CD14-positive monocyte (primary cell): Measurements from ENCODE around the gene TTLL11. TPM values are rescaled to one million over a fixed set of nuclear protein-coding genes. Genes with fewer than 3 reads are reported as not detected.

Experiments
- DNase-seq, 3 donors: peaks; one replicate each; pipeline ENCODE4 v3.0.0-alpha.2; 2011 to 2022
- H2AFZ ChIP-seq: 2 replicates; pipeline ENCODE4 v1.6.0; 2012; ENCODE audit warnings: mild to moderate bottlenecking, low read depth, low read length, inconsistent platforms; ENCODE audit not compliant: insufficient read depth, poor library complexity, severe bottlenecking
- H3K27ac ChIP-seq, 2 donors: 1 replicate in 1 of 2; 2 replicates in 1 of 2; pipeline ENCODE4 v1.5.1; 2012 to 2013; ENCODE audit warnings: low read length in 2 of 2, control low read depth in 1 of 2, inconsistent platforms in 1 of 2, low read depth in 1 of 2, mild to moderate bottlenecking in 1 of 2
- H3K27me3 ChIP-seq, 2 donors: one replicate each; pipeline versions ENCODE4 v1.6.0 to v1.6.1; 2011 to 2013; ENCODE audit warnings: low read length in 2 of 2; ENCODE audit not compliant: control insufficient read depth in 2 of 2, insufficient read depth in 2 of 2
- H3K36me3 ChIP-seq, 2 donors: replicated peaks in 1 of 2; 1 replicate in 1 of 2; 2 replicates in 1 of 2; pipeline versions ENCODE4 v1.5.1 to v1.6.1; 2012 to 2013; ENCODE audit warnings: low read length in 2 of 2, control low read depth in 1 of 2, inconsistent platforms in 1 of 2, mild to moderate bottlenecking in 1 of 2; ENCODE audit not compliant: insufficient read depth in 2 of 2, control insufficient read depth in 1 of 2
- H3K4me1 ChIP-seq, 2 donors: 1 replicate in 1 of 2; 2 replicates in 1 of 2; pipeline versions ENCODE4 v1.5.1 to v1.6.1; 2012 to 2013; ENCODE audit warnings: low read length in 2 of 2, control low read depth in 1 of 2, inconsistent platforms in 1 of 2, mild to moderate bottlenecking in 1 of 2, moderate library complexity in 1 of 2; ENCODE audit not compliant: insufficient read depth in 2 of 2, control insufficient read depth in 1 of 2
- H3K4me2 ChIP-seq: replicated peaks from 2 replicates; pipeline ENCODE3; 2012; ENCODE audit warnings: low read length, moderate library complexity, mild to moderate bottlenecking; ENCODE audit not compliant: poor library complexity, severe bottlenecking; ENCODE audit errors: extremely low read depth
- H3K4me3 ChIP-seq, 3 experiments: fragments of 200-600 bp in 1 of 3; sonication (generic) in 1 of 3; replicated peaks in 1 of 3; 1 replicate in 2 of 3; 2 replicates in 1 of 3; pipeline ENCODE4 v1.5.1; 2011 to 2013; ENCODE audit warnings: low read length in 3 of 3, mild to moderate bottlenecking in 3 of 3, control low read depth in 2 of 3, low read depth in 2 of 3, inconsistent platforms in 1 of 3, moderate library complexity in 1 of 3
- H3K79me2 ChIP-seq: 2 replicates; pipeline ENCODE4 v1.6.0; 2012; ENCODE audit warnings: mild to moderate bottlenecking, control low read depth, inconsistent platforms, low read length, moderate library complexity; ENCODE audit not compliant: insufficient read depth
- H3K9ac ChIP-seq: 2 replicates; pipeline ENCODE4 v1.6.0; 2017; ENCODE audit warnings: low read length, mild to moderate bottlenecking; ENCODE audit not compliant: insufficient read depth, poor library complexity, severe bottlenecking
- H3K9me3 ChIP-seq, 2 donors: replicated peaks in 1 of 2; 1 replicate in 1 of 2; 2 replicates in 1 of 2; pipeline versions ENCODE4 v1.5.1 to v1.6.1; 2012 to 2013; ENCODE audit warnings: low read length in 2 of 2, control low read depth in 1 of 2; ENCODE audit not compliant: control insufficient read depth in 1 of 2, insufficient read depth in 1 of 2
- H4K20me1 ChIP-seq: 2 replicates; pipeline ENCODE4 v1.6.0; 2012; ENCODE audit warnings: mild to moderate bottlenecking, low read length, control low read depth, moderate library complexity; ENCODE audit not compliant: insufficient read depth
- H3K27ac Mint-ChIP-seq, 7 donors: one replicate each; pipeline ENCODE4 v1.8.0; 2020; ENCODE audit warnings: mild to moderate bottlenecking in 7 of 7, mixed read lengths in 7 of 7, moderate library complexity in 6 of 7, inconsistent platforms in 2 of 7
- H3K27me3 Mint-ChIP-seq, 3 donors: one replicate each; pipeline ENCODE4 v1.8.0; 2021 to 2022; ENCODE audit warnings: low read depth in 3 of 3, mild to moderate bottlenecking in 3 of 3, mixed read lengths in 3 of 3, moderate library complexity in 3 of 3, inconsistent platforms in 1 of 3
- H3K36me3 Mint-ChIP-seq, 2 donors: one replicate each; pipeline ENCODE4 v1.8.0; 2020; ENCODE audit warnings: mixed read lengths in 2 of 2, inconsistent platforms in 1 of 2, mild to moderate bottlenecking in 1 of 2
- H3K4me1 Mint-ChIP-seq: one replicate; pipeline ENCODE4 v1.8.0; 2020; ENCODE audit warnings: mild to moderate bottlenecking, mixed read lengths
- H3K4me3 Mint-ChIP-seq, 2 donors: one replicate each; pipeline ENCODE4 v1.8.0; 2020; ENCODE audit warnings: mild to moderate bottlenecking in 2 of 2, mixed read lengths in 2 of 2, moderate library complexity in 1 of 2
- H3K9me3 Mint-ChIP-seq, 7 donors: one replicate each; pipeline ENCODE4 v1.8.0; 2020 to 2022; ENCODE audit warnings: mixed read lengths in 7 of 7, mild to moderate bottlenecking in 6 of 7, moderate library complexity in 6 of 7, inconsistent platforms in 2 of 7
- WGBS: methylation state at CpG from one replicate; pipeline ENCODE4 v1.1.5; 2013; ENCODE audit warnings: missing lambda C conversion rate; ENCODE audit not compliant: insufficient coverage; 5-methylcytosine and 5-hydroxymethylcytosine counted together
- intact Hi-C, 2 donors: fragments of 100-400 bp; cut with micrococcal nuclease; formaldehyde crosslinking; loops; one replicate each; pipeline versions ENCODE4 v1.15.0 to v1.15.1; 2023
- polyA plus RNA-seq, 3 donors: library from polyadenylated mRNA; depleted of rRNA in 1 of 3; unstranded in 2 of 3; stranded (reverse) in 1 of 3; fragments of 300-500 nt in 2 of 3; fragments of >200 nt in 1 of 3; fragmentation: Illumina TruSeq in 2 of 3; gene quantifications; 1 replicate in 2 of 3; 2 replicates in 1 of 3; pipeline ENCODE4 v1.2.3, GENCODE V29; 2012 to 2021
- TF ChIP-seq, protein P1 (sequence below): fragments of 200-600 bp; IDR thresholded peaks from one replicate; pipeline ENCODE4 v1.8.0; 2022; ENCODE audit warnings: antibody characterized with exemption, mild to moderate bottlenecking

TTLL11 gene
- polyA plus RNA-seq, 3 donors = 2.9 to 3.5 (median 3.1) TPM

DNA sequence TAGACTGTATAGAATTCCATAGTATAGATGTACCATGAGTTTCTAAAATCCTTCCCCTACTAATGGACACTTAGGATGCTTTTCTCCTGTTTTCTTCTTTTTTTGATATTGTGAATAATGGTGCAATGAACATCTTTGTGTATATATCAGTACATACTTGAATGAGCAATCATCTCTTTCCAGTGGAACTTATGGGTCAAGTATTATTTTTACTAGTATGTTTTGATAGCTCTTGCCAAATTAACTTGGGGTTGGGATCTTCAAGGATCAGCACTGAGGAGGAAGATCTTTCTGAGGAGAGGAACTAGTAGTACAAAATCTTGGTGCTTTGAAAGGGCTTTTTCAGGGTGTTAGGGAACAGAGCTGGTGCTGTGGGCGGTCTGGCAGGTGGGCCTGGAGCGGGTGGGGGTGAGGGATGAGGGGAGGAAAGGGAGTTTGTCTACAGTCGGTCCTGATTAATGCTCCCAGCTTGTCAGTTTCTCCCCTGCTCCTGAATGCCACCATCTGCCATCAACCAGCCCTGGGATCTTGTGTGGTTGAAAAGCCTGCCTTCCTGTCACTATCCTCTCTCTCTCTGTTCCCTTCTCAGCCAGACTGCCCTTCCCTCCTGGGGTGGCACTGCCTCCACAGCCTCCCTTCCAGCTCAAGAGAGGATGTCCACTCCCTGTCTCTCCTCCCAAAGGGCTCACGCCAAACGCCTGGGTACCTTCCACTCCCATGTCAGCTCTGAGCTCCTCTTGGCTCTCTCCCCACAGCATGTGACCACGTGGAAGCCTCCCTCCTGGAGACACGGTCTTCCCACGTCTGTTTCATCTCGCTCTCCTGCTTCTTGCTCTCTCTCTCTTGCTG lies 255.8 kb downstream of the TTLL11 start:
- H3K9me3 Mint-ChIP-seq = no peaks in the 10 kb centered on the region
- 82% methylated on average over 8 of the region's 9 CpGs for WGBS
- H2AFZ ChIP-seq = no peak overlapping the region
- no peaks in the 10 kb centered on the region for H3K4me1 Mint-ChIP-seq
- no peaks in the 10 kb centered on the region for H3K27me3 Mint-ChIP-seq
- no peaks in the 10 kb centered on the region for H3K36me3 ChIP-seq
- no peak overlapping the region for H3K9ac ChIP-seq
- H3K36me3 Mint-ChIP-seq = no peaks in the 10 kb centered on the region
- no peaks in the 10 kb centered on the region for H3K4me1 ChIP-seq
- TF ChIP-seq, protein P1, sequence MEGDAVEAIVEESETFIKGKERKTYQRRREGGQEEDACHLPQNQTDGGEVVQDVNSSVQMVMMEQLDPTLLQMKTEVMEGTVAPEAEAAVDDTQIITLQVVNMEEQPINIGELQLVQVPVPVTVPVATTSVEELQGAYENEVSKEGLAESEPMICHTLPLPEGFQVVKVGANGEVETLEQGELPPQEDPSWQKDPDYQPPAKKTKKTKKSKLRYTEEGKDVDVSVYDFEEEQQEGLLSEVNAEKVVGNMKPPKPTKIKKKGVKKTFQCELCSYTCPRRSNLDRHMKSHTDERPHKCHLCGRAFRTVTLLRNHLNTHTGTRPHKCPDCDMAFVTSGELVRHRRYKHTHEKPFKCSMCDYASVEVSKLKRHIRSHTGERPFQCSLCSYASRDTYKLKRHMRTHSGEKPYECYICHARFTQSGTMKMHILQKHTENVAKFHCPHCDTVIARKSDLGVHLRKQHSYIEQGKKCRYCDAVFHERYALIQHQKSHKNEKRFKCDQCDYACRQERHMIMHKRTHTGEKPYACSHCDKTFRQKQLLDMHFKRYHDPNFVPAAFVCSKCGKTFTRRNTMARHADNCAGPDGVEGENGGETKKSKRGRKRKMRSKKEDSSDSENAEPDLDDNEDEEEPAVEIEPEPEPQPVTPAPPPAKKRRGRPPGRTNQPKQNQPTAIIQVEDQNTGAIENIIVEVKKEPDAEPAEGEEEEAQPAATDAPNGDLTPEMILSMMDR = no peak
- H4K20me1 ChIP-seq = no peaks in the 10 kb centered on the region
- no peak overlapping the region for H3K4me3 Mint-ChIP-seq
- no peak overlapping the region for H3K4me2 ChIP-seq
- H3K27ac ChIP-seq = no peak overlapping the region
- no peak overlapping the region for H3K27ac Mint-ChIP-seq
- intact Hi-C loops = no loop called here
- no peaks in the 10 kb centered on the region for H3K27me3 ChIP-seq
- no peaks in the 10 kb centered on the region for H3K9me3 ChIP-seq
- no peak overlapping the region for H3K4me3 ChIP-seq
- DNase-seq = no peak
- no peaks in the 10 kb centered on the region for H3K79me2 ChIP-seq

DNA sequence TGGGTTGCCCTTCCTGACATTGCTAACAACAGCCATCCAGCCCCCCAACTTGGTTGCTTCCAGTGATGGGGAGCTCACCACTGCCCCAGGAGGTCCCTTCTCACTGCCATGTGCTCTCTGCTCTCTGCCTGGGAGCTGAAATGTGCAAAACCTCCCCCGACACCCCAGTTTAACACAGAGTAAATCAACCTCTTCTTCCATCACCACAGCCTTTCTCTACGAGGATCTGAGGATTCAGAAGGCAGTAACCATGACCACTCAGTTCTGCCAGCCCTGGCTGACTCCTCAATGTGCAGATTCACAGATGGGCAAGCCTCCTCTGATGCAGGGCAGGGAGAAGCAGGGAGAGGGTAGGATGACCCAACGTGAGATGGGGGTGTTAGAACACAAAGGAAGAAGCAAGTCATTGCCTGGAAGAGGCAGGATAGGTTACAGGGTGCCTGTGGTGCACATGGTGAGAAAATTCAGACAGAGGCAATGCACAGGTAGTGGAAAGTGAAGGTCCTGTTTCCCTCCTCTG lies 256.7 kb downstream of the TTLL11 start:
- Histone ChIP-seq H3K4me2 (no peak overlapping the region), H3K9ac (no peak overlapping the region), H4K20me1 (no peaks in the 10 kb centered on the region), H3K27ac (no peak overlapping the region), H3K4me1 (no peaks in the 10 kb centered on the region), H3K4me3 (no peak overlapping the region), H3K27me3 (no peaks in the 10 kb centered on the region), H3K36me3 (no peaks in the 10 kb centered on the region), H3K79me2 (no peaks in the 10 kb centered on the region), H2AFZ (no peak overlapping the region), H3K9me3 (no peaks in the 10 kb centered on the region)
- DNase-seq = no peak
- Mint-ChIP-seq H3K4me3 (no peak overlapping the region), H3K36me3 (no peaks in the 10 kb centered on the region), H3K9me3 (no peaks in the 10 kb centered on the region), H3K27me3 (no peaks in the 10 kb centered on the region), H3K4me1 (no peaks in the 10 kb centered on the region), H3K27ac (no peak overlapping the region)
- intact Hi-C loops = no loop called here
- 93% methylated on average over 2 of the region's 3 CpGs for WGBS
- TF ChIP-seq, protein P1 = no peak
